HG02852 (cell line): ENCODE results near the gene CNFN.

Experiments used
- ATAC-seq: cut with Tn5 transposase; IDR thresholded peaks from one replicate; pipeline ENCODE4 v1.9.1; 2021; ENCODE audit warnings: mild to moderate bottlenecking, moderate library complexity; ENCODE audit not compliant: unreplicated experiment

CNFN gene

GRCh38 chr19:42389899-42390298 is at the start of gene CNFN:
CNFN (minus strand) TSS chr19:42390297; CDS start chr19:42389037, 1,260 bp downstream.
- ATAC-seq, result no peak

DNA sequence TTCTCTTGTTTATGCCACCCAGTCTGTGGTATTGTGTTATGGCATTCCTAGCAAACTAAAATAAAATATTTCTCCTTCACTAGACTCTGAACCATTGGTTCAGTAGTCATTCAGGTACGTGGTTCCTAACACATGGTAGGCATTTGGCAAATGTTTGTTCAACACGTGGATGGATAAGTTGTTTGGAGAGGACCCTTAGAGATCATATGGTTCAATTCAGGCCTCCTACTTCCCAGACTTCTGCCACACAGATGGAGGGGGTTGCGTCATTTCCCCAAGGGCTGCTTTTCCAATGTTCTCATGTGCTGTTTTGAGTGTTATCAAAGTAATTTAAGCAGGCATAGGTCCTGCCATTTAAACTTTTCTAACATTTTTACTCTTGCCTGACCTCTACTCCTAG is 45.9 kb upstream of the CNFN start:
- ATAC-seq, result no peak

DNA sequence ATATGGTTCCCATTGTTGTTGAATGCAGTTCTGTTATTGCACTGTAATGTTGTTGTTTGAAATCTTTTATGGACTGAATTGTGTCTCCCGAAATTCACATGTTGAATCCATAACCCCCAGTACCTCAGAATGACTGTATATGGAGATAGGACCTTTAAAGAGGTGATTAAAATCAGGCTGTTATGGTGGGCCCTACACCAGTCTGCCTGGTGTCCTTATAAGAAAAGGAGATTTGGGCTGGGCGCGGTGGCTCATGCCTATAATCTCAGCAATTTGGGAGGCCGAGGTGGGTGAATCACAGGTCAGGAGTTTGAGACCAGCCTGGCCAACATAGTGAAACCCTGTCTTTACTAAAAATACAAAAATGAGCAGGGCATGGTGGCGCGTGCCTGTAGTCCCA is 45.2 kb upstream of the CNFN start:
- ATAC-seq, result no peak

GRCh38 chr19:42433503-42434260 is 43.6 kb upstream of the CNFN start:
- ATAC-seq, result no peak

DNA sequence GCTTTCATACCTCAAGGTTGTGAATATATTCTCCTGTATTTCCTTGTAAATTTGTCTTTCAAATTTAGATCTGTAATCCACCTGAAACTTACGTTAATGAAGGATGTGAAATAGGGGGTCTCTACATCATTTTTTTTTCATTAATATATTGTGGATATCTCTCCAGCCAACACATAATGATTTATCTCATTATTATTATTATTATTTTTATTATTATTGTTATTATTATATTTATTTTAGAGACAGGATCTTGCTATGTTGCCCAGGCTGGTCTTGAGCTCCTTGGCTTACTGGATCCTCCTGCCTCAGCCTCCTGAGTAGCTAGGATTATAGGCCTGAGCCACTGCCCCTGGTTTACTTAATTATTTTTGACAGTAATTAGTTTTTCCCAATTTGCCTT is 41.4 kb upstream of the CNFN start:
- ATAC-seq, result no peak

- ATAC-seq, result no peak
These were observed 38.6 kb upstream of the CNFN start for GRCh38 chr19:42428676-42429075.

GRCh38 chr19:42427313-42427712 is 37.2 kb upstream of the CNFN start, which contains the start of gene LIPE:
LIPE (minus strand) TSS chr19:42427388; CDS start chr19:42427149, 239 bp downstream.
- ATAC-seq, result no peak

DNA sequence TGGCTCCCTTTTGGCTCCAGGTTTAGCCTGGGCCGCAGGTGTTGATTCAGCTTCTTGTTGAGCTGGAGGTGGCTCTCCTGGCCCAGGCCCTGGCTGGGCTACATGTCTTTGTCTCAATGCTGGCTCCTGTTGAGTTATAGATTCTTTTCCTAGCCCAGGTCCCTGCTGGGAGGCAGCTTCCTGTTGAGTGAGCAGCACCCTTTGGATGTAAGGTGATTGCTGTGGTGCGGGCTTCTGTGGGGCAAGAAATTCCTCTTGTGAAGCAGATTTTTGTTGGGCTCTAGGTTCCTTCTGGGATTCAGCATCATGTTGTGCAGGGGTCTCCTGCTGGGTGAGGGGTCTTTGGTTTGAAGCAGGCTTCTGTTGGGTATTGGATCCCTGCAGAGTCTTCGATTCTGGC is 36.5 kb upstream of the CNFN start:
- ATAC-seq, result no peak

GRCh38 chr19:42424712-42425131 is 34.6 kb upstream of the CNFN start:
- no peak for ATAC-seq

DNA sequence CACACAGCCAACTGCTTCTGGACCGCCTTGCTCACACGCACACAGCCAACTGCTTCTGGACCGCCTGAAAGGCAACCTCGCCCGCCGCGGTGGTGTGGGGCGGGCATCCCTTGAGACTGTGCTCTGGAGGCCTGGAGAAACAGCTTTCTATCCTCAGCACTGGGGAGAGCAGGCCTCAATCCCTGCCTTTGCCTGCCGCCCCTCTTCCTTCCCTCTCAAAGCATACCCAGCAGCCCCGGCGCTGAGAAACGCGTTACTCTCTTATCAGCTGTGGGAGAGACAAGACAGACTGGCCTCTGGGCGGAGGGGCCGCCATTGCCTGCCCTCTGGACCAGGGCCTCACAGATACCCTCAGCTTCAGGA is 34.2 kb upstream of the CNFN start:
- no peak for ATAC-seq

DNA sequence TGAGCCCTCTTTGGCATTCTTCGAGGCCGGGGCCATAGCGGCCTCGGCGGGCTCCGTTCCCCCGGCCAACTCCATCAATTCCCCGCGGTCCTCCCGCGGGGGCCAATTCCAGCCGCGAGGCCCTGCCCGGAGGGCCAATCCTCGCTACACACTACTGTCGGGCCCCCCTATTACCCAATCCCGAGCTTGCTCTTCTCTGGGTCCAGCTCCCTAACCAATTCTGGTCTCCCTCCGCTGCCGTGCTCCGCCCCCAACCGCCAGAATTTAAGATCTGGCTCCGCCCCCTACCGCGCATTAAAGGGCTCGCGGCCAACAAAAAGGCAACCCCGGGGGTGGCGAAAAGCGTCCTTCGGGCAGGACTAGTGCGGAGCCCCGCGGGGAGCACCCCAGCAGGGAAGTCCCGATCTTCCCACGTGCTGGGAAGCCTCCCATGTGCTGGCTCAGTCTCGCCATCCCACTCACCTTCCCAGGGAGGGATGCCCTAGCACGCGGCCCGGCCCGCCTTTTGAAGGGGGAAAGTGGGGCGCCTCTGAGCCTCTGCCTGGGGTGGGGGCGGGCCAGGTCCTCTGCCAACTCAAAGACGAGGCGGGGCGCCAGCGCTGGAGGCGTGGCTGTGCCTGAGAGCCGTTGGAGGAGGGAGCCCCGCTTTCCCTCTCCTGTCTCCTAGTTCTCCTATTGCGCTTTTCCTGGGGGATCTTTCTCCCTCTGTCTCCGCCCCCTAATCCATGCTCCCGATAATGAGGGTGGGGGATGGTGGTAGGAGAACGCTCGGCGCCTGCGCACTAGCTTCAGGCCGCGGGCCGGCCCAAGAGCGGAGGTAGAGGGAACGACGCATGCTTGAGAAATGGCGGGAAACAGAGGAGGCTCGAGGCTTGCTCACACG is 33.6 kb upstream of the CNFN start:
- ATAC-seq, result peak; percentile 82

- peak; percentile 31 for ATAC-seq
These were observed 32.9 kb upstream of the CNFN start for GRCh38 chr19:42422901-42423461.

DNA sequence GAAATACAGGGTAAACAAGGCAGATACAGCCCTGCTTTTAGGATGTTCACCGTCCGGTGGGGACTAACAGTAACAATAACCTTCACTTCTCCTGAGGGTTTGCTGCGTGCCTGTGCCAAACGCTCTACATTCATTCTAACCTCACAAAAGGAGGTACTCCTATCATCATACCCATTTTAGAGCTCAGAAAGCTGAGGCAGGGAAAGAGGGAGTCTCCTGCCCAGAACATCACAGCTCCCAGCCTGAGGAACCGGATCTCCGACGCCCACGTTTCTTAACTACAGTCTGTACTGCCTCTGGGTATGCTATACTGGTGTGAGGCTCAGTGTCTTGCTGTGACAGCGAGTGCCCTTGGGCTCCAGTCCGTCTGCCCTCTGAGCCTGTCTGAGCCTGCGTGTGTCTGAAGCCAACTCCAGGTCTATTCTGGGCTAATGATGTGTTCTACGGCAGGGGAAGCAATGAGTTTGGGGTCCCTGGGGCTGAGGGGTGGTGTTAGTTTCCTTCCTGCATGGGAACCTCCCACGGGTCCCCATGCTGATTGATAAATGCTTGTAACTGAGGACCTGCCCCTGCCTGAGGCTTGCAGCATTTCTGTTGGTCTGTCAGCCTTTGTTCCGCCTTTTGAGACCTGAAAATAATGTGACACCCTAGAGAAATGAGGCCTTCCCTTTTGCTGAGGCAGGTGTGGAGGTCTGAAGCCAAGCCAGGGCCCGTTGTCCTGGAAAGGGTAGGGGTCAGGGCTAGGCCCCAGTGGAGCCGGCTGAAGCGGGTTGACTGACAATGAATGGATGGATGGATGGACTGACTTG is 32.2 kb upstream of the CNFN start:
- ATAC-seq, result no peak

DNA sequence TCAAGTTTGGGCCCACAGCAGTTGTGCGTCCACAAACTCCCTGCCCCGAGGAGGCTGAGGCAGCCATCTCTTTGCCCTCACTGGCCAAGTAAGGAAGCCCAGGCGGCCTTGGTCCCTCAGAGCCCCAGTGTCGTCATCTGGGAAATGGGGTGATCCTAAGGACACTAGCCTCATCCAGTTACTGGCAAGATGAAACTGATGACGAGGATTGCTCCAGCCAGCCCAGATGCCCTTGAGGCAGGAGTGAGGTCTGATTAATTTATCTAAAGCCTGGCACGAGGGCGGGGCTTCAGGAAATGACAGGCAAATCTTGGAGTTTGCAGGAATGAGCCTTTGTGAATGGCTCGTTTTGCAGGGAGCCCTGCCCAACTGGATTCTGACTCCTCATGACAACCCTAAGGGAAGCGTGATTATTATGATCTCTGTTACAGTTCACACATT is 31.5 kb upstream of the CNFN start:
- ATAC-seq, result no peak

GRCh38 chr19:42421101-42421500 is 31.0 kb upstream of the CNFN start:
- ATAC-seq, result no peak

DNA sequence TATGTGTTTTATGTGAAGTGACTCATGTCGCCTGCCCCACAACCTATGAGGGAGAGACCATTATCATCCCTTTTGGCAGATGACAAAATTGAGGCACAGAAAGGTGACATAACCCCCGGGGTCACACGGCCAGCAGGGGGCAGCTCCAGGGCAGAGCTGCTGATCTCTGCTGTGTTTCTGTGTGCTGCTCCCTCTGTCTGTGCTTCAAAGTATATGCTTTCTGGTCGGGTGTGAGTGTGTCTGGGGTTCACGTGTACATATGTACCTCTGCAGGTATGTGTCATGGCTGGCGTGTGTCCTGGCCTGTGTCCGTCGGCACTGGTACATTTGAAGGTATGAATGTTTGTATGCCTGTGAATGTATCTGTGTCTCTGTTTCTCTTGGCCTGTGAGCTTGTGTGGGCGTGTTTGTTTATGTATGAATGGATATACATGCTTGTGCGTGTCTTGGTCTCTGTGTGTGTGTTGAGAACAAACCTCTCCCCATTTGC is 30.0 kb upstream of the CNFN start:
- no peak for ATAC-seq

GRCh38 chr19:42419309-42419708 is 29.2 kb upstream of the CNFN start:
- no peak for ATAC-seq

DNA sequence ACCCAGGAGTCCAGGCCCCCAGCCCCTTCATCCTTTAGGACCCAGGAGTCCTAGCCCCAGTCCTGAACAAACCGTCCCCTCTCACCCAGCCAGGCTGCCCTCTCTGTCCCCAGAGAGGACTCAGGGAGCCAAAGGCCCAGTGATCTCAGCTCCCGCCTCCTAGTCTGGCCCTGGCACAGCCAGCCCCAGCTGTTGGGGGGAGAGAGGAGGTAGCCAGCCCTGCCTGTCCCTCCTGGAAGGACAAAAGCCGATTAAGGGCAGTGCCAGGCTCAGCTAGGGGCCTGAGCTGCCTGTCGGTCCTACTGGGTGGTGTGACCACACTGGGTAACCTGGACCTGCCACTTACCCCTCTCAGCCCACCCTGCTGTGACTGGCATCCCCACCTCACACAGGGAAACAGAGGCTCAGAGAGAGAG is 22.6 kb upstream of the CNFN start:
- ATAC-seq, result no peak

DNA sequence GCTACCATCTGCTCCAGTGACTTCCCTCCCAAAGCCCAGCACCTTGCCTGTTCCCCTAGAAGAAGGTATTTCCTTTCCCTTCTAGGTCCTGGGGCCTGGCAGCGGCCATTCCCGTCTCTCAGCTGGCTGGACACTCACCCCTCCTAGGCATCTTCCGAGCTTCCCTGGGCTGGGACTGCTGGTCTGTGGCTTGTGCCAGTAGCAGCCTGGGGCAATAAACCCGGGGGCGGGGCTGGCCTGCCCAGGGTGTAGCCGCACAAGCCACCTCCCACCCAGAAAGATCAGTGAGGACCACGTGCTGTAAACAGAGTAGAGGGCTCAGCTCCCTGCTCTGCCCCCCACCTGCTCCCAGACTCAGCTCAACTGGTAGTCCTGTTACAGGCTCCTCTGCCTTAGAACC is 22.1 kb upstream of the CNFN start:
- no peak for ATAC-seq

GRCh38 chr19:42411581-42412178 is 21.6 kb upstream of the CNFN start:
- no peak for ATAC-seq
